SU-DHL-6 (cell line): Measurements from ENCODE around the gene MT3.

Source experiments
- EZH2phosphoT487 ChIP-seq: fragments of 200-600 bp; sonication (generic), shearing (Covaris generic); conservative IDR thresholded peaks from 2 replicates; pipeline ENCODE4 v1.6.1; 2018; ENCODE audit warnings: mild to moderate bottlenecking, antibody characterized with exemption, low read length, moderate library complexity, mixed read lengths
- TF ChIP-seq, protein P1 (sequence below): fragments of 200-600 bp; sonication (generic); IDR thresholded peaks from one replicate; pipeline ENCODE4 v1.5.1; 2017; ENCODE audit warnings: antibody characterized with exemption, mild to moderate bottlenecking, low read length, moderate library complexity; ENCODE audit not compliant: insufficient read depth, poor library complexity, severe bottlenecking

DNA sequence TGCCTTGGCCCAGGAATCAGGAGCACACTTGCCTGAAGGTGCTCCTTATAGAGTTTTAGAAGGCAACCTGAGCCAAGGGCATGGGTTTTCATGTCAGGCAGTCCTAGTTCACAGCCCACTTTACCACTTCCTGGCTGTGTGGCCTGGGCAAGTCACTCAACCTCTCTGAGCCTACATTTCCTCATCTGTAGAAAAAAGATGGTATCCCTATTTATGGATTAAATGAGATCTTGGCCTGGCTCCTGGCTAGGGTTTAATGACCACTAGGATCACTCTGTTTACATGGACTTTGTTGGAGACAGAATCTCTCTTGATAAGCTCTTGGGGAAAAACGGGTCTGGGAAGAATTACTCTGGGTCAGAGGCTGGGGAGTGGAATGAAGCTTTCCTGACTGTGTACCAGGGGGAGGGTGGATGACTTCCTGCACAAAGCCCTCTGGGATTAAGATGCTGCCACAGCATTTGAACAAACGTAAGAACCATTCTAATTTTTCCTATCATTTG lies 21.3 kb downstream of the MT3 start:
- TF ChIP-seq, protein P1, sequence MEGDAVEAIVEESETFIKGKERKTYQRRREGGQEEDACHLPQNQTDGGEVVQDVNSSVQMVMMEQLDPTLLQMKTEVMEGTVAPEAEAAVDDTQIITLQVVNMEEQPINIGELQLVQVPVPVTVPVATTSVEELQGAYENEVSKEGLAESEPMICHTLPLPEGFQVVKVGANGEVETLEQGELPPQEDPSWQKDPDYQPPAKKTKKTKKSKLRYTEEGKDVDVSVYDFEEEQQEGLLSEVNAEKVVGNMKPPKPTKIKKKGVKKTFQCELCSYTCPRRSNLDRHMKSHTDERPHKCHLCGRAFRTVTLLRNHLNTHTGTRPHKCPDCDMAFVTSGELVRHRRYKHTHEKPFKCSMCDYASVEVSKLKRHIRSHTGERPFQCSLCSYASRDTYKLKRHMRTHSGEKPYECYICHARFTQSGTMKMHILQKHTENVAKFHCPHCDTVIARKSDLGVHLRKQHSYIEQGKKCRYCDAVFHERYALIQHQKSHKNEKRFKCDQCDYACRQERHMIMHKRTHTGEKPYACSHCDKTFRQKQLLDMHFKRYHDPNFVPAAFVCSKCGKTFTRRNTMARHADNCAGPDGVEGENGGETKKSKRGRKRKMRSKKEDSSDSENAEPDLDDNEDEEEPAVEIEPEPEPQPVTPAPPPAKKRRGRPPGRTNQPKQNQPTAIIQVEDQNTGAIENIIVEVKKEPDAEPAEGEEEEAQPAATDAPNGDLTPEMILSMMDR: no peak
- no peak for TF ChIP-seq EZH2phosphoT487
